Spinal cord (tissue), 10 donors: Measurements from ENCODE around the gene GLMN. TPM values are rescaled to one million over a fixed set of nuclear protein-coding genes. Genes with fewer than 3 reads are reported as not detected.
A peak's percentile ranks its signal among the peaks of the same experiment; 100 is the strongest.

Experiments used
- DNase-seq, 6 donors: peaks; one replicate each; pipeline versions ENCODE4 v3.0.0 to v3.0.0-alpha.2; 2013 to 2015; ENCODE audit warnings: low spot score in 6 of 6, low read depth in 4 of 6
- H3K27ac ChIP-seq: one replicate; pipeline ENCODE4 v1.5.1; 2013; ENCODE audit warnings: low read depth, low read length, control low read depth
- H3K27me3 ChIP-seq: one replicate; pipeline ENCODE4 v1.6.1; 2013; ENCODE audit warnings: low read length; ENCODE audit not compliant: control insufficient read depth, insufficient read depth
- H3K36me3 ChIP-seq: one replicate; pipeline ENCODE4 v1.6.1; 2013; ENCODE audit warnings: low read length; ENCODE audit not compliant: control insufficient read depth, insufficient read depth
- H3K4me1 ChIP-seq: one replicate; pipeline ENCODE4 v1.6.1; 2013; ENCODE audit warnings: low read length; ENCODE audit not compliant: control insufficient read depth, insufficient read depth
- H3K4me3 ChIP-seq: one replicate; pipeline ENCODE4 v1.5.1; 2013; ENCODE audit warnings: low read depth, low read length, control low read depth
- H3K9me3 ChIP-seq: one replicate; pipeline ENCODE4 v1.6.1; 2013; ENCODE audit warnings: low read length; ENCODE audit not compliant: control insufficient read depth, insufficient read depth
- WGBS: methylation state at CpG from one replicate; pipeline ENCODE4 v1.1.5; 2013; ENCODE audit warnings: missing lambda C conversion rate; ENCODE audit not compliant: insufficient coverage; 5-methylcytosine and 5-hydroxymethylcytosine counted together
- long read RNA-seq, 4 donors: transcript quantifications; one replicate each; lab custom pipeline, GENCODE V29; 2026
- polyA plus RNA-seq, 2 donors: library from polyadenylated mRNA; unstranded; fragments of 120-200 nt; gene quantifications; one replicate each; pipeline ENCODE4 v1.2.1, GENCODE V29; 2013; ENCODE audit not compliant: insufficient read length in 2 of 2
- total RNA-seq, 2 donors: library from RNA; depleted of rRNA in 1 of 2; stranded (reverse); fragments of 120-200 nt in 1 of 2; fragments of >200 nt in 1 of 2; gene quantifications; one replicate each; pipeline versions ENCODE4 v1.2.3 to v1.2.4, GENCODE V29; 2013 to 2014
- donor health status: healthy.

GLMN gene, protein sequence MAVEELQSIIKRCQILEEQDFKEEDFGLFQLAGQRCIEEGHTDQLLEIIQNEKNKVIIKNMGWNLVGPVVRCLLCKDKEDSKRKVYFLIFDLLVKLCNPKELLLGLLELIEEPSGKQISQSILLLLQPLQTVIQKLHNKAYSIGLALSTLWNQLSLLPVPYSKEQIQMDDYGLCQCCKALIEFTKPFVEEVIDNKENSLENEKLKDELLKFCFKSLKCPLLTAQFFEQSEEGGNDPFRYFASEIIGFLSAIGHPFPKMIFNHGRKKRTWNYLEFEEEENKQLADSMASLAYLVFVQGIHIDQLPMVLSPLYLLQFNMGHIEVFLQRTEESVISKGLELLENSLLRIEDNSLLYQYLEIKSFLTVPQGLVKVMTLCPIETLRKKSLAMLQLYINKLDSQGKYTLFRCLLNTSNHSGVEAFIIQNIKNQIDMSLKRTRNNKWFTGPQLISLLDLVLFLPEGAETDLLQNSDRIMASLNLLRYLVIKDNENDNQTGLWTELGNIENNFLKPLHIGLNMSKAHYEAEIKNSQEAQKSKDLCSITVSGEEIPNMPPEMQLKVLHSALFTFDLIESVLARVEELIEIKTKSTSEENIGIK
- total RNA-seq (10 to 100 TPM; 15.1 to 25.8 TPM), polyA plus RNA-seq (10 to 100 TPM; 23.9 to 28.7 TPM)
- long read RNA-seq, donor 1, partial matches to known transcripts: 0 of 4 reads
- long read RNA-seq, donor 1, other reads (novel, unspliced or antisense): 0 of 4 reads
- long read RNA-seq, donor 2: 0 reads
- long read RNA-seq, donor 3: 0 reads
- long read RNA-seq, donor 4, partial matches to known transcripts: 0 of 2 reads
- long read RNA-seq, donor 4, other reads (novel, unspliced or antisense): 0 of 2 reads

DNA sequence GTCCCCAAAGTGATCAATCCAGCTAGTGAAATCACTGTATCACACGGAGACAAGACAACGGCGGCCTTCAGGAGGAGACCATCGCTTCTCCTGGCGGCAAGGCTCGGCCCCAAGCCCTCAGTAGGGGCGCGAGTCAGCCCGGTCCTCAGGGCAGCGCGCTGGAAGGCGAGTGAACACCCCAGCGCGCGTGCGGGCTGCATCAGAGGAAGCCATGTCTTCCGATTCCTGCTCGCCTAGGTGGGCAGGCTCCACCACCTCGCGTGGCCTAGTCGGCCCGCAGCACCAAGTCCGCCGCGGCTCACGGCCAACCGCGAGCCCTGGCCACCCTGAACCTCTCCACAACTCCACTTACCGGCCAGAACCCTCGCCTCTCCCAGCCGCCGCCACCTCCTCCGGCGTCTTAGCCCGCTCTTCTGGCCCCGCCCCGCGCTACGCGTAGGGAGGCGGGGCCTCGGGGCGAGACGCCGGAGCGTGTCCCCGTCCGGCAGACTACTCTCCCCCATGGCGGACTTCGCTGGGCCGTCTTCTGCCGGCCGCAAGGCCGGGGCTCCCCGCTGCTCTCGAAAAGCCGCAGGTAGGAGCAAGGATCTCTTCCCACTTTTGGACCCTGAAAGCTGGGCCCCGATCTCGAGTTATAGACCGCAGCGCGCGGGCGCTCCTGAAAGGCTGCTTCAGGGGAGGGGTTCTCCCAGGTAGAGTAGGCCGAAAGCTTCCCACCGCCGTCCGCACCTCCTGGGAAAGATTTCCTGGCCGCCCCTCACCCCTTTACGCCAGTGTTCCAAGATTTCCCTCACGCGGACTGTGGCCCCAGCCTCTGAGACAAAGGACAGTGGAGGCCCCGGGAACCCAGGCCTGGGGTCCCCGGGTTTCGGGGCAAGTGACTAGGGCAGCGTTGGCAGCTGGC lies at the start of gene GLMN, which contains the start of gene RPAP2:
Gene GLMN, minus strand, starts transcription at position 415 of the 904 bp plus-strand sequence. CDS start 988 bp downstream, outside the sequence.
Gene RPAP2, plus strand, starts transcription at position 487 of the 904 bp plus-strand sequence. Its CDS starts 15 bp downstream, at position 502.
- WGBS: under 1% methylated on average over 76 of the region's 76 CpGs
- no peaks in the 10 kb centered on the region for H3K27me3 ChIP-seq
- H3K9me3 ChIP-seq: no peaks in the 10 kb centered on the region

DNA sequence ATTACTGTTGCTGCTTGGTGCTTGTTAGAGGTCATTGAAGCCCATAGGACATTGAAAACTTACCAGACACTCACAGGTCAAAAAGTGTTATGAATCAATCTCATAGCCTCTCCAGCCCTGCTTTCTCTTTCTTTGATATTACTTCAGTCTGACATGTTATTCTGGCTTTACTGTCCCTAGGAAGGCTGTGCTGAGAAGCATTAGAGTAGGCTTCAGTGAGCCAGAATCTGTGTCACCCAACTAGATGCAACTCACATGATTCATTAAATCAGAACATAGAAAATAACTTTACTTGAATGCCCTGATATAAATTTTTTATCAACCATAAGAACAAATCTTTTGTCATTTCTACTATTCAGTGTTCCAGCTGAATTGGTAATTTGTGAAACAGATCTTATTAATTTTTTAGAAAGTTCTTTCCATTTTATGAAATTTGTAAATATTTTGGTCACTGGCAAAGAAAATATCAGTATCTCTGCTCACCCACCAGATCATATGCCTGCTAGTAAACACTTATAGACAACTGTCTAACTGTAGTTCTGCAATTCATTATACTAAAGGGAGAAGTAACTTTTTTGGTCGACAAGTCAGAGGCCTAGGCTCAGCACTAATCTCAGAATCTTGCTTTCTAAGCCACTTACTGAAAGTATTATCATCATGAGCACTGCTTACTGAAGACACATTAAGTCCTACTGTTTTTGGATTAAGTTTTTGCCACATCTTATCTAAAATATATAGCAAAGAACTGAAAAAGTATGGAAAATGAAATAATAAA lies 48.3 kb upstream of the GLMN start:
- no peak for DNase-seq
- Histone ChIP-seq H3K27ac (no peak overlapping the region), H3K27me3 (no peaks in the 10 kb centered on the region), H3K9me3 (peaks cover 2% of the 10 kb centered on the region), H3K4me3 (no peak overlapping the region), H3K36me3 (peaks cover 2% of the 10 kb centered on the region), H3K4me1 (no peaks in the 10 kb centered on the region)
- WGBS: no CpG with 5 or more reads among the region's 1 CpG

More for the DNA sequence above, at the start of gene GLMN, which contains the start of gene RPAP2:
- H3K36me3 ChIP-seq: peaks cover 5% of the 10 kb centered on the region
- no peaks in the 10 kb centered on the region for H3K4me1 ChIP-seq
- peak within 1 kb of the TSS; percentile 94 for H3K27ac ChIP-seq
- H3K4me3 ChIP-seq: peak within 1 kb of the TSS; percentile 89
- DNase-seq: peak; percentile 75 to 95 (median 84)

DNA sequence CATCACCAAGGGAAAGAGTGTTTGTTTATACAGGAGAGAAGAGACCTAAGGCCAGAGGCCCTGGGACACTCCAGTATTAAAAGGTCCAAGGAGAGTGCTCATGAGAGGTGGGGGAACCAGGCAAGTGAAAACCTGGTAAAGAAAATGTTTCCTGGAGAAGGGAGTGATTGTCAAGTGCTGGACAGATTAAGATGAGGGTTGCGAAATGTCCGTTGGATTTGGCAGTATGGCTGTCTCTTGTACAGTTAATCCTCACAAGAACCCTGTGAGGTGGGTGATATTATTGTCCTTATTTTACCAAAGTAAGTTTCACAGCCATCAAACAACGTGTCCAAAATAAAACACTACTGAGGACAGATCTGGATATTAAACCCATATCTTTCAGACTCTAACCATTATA lies 44.3 kb upstream of the GLMN start:
- H3K9me3 ChIP-seq: no peaks in the 10 kb centered on the region
- no peak overlapping the region for H3K4me3 ChIP-seq
- H3K27ac ChIP-seq: no peak overlapping the region
- H3K4me1 ChIP-seq: no peaks in the 10 kb centered on the region
- WGBS: no CpG with 5 or more reads among the region's 3 CpGs
- no peaks in the 10 kb centered on the region for H3K27me3 ChIP-seq
- peaks cover 4% of the 10 kb centered on the region for H3K36me3 ChIP-seq
- DNase-seq: no peak

DNA sequence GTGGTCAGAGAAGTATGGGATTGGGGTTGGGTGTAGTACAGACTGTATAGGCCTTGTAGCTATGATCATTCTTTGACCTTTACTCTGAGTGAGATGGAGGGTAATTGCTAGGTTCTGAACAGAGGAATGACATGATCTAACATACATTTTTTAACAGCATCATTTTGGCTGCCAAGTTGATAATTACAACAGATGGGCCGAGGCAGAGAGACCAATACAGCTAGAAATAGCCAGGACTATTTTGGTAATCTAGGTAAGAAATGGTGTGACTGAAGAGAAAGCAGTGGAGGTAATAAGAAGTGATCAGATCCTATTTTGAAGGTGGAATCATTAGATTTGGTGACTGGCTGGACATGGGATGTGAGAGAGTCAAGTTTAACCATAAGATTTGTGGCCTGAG lies 43.6 kb upstream of the GLMN start:
- DNase-seq: no peak

DNA sequence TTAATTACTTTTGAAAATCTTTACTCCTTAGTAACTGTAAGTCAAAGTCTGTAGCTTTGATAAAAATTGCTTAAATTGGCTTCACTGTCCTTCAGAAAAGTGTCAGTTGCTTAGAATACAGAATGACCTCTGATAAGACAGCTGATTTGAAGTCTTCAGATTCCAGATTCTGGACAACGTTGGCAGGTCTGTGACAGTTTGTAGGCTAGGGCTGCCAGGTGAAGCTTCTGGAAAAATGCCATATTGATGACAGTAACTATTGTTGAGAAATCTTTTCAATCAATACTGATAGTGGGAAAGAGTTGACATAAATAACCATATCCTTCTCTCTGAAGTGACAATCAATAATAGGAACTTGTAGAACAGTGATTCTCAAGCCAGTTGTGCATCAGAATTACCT lies 41.4 kb upstream of the GLMN start:
- no peak for DNase-seq
- Histone ChIP-seq H3K27me3 (no peaks in the 10 kb centered on the region), H3K9me3 (no peaks in the 10 kb centered on the region), H3K4me3 (no peak overlapping the region), H3K36me3 (peaks cover 4% of the 10 kb centered on the region), H3K27ac (no peak overlapping the region), H3K4me1 (no peaks in the 10 kb centered on the region)
- WGBS: 67% methylated on average over 1 of the region's 1 CpG

More for the DNA sequence above, 43.6 kb upstream of the GLMN start:
- H3K27me3 ChIP-seq: no peaks in the 10 kb centered on the region
- peaks cover 4% of the 10 kb centered on the region for H3K36me3 ChIP-seq
- no peaks in the 10 kb centered on the region for H3K4me1 ChIP-seq
- no peaks in the 10 kb centered on the region for H3K9me3 ChIP-seq
- H3K4me3 ChIP-seq: no peak overlapping the region
- WGBS: 100% methylated on average over 1 of the region's 1 CpG
- no peak overlapping the region for H3K27ac ChIP-seq

DNA sequence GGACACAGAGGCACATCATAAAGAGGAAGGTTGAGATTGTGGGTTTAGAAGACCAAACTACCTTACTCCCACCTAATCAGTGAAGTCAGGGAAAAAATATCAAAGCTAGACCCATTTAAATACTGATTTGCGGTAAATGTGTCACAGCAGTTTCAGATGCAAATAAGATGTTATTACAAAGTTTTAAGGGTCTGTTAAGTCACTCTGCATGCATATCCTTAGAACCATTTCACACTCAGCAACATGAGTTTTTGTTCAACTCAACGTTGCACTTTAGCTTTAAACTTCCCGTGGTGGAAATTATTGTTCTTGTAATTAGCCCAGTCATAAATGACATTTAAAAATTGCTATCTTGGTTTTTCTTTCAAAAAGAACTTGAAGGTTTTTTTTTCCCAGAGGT lies 34.9 kb upstream of the GLMN start:
- H3K9me3 ChIP-seq: no peaks in the 10 kb centered on the region
- H3K4me3 ChIP-seq: no peak overlapping the region
- no peak for DNase-seq
- H3K27ac ChIP-seq: no peak overlapping the region
- no CpG with 5 or more reads among the region's 3 CpGs for WGBS
- H3K4me1 ChIP-seq: no peaks in the 10 kb centered on the region
- no peaks in the 10 kb centered on the region for H3K27me3 ChIP-seq
- peaks cover 5% of the 10 kb centered on the region for H3K36me3 ChIP-seq

DNA sequence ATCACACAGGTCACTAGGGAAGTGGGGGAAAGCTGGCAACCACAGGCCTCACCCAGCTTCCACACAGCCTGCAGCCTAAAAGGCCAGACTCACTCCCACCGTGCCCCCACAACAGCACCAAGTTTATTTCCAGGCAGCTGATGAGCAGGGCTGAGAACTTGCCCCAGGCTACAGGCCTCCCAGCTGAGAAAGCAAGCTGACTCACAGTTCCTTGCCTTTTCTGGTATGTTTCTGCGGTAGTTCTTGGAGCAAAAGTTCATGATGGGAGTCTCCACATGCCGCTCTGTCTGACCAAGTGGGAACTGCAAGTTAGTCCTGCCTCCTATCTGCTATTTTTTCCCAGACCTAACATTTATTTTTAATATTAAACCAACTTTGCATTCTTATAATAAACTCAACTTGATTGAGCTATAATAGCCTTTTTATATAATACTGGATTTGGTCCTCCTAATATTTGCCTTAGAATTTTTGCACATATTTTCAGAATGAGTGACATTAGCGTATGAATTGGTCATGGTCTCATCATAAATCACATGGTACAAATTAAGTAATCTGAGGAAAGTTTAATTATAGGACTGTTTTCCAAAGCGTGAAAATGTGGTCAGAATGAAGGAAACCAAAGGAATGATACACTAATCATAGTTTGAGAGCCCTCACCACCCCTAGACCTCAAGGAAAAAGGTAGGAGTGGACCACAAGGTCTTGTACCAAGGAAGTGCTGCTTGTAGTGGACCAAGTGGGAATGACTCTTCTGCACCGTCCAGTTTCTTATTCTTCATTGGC lies 30.8 kb upstream of the GLMN start:
- no peak overlapping the region for H3K4me3 ChIP-seq
- peaks cover 4% of the 10 kb centered on the region for H3K9me3 ChIP-seq
- no peaks in the 10 kb centered on the region for H3K27me3 ChIP-seq
- no peak for DNase-seq
- 95% methylated on average over 2 of the region's 6 CpGs for WGBS
- no peaks in the 10 kb centered on the region for H3K4me1 ChIP-seq
- peaks cover 5% of the 10 kb centered on the region for H3K36me3 ChIP-seq
- no peak overlapping the region for H3K27ac ChIP-seq

DNA sequence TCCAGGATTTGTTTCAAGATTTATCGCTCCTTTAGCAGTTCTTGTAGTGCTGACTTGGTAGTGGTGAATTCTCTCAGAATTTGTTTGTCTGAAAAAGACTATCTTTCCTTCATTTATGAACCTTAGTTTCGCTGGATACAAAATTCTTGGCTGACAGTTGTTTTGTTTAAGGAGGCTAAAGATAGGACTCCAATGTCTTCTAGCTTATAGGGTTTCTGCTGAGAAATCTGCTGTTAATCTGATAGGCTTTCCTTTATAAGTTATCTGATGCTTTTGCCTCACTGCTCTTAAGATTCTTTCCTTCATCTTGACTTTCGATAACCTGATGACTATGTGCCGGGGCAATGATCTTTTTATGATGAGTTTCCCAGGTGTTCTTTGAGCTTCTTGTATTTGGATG lies 29.0 kb upstream of the GLMN start:
- Histone ChIP-seq H3K36me3 (peaks cover 5% of the 10 kb centered on the region), H3K9me3 (peaks cover 4% of the 10 kb centered on the region), H3K27ac (no peak overlapping the region), H3K4me1 (no peaks in the 10 kb centered on the region), H3K4me3 (no peak overlapping the region), H3K27me3 (no peaks in the 10 kb centered on the region)
- no CpG with 5 or more reads among the region's 4 CpGs for WGBS
- no peak for DNase-seq
